Chondrocyte (in vitro differentiated cells): ENCODE data around the gene TMEM255B. TPM values are rescaled to one million over a fixed set of nuclear protein-coding genes. Genes with fewer than 3 reads are reported as not detected.

Source experiments
- DNase-seq: peaks from one replicate; pipeline ENCODE4 v3.0.0; 2021; ENCODE audit warnings: mixed read lengths, low spot score
- H3K27ac Mint-ChIP-seq: one replicate; pipeline ENCODE4 v1.8.0; 2021; ENCODE audit warnings: mild to moderate bottlenecking, moderate library complexity, mixed read lengths; ENCODE audit not compliant: unreplicated experiment
- H3K27me3 Mint-ChIP-seq: 2 replicates; pipeline ENCODE4 v1.8.0; 2021; ENCODE audit warnings: low read depth, mixed read lengths
- H3K36me3 Mint-ChIP-seq: 2 replicates; pipeline ENCODE4 v1.8.0; 2021; ENCODE audit warnings: low read depth, mixed read lengths
- H3K4me1 Mint-ChIP-seq: 2 replicates; pipeline ENCODE4 v1.8.0; 2021; ENCODE audit warnings: low read depth, mild to moderate bottlenecking, mixed read lengths
- H3K4me3 Mint-ChIP-seq: one replicate; pipeline ENCODE4 v1.8.0; 2021; ENCODE audit warnings: mild to moderate bottlenecking, moderate library complexity, mixed read lengths; ENCODE audit not compliant: unreplicated experiment
- H3K9me3 Mint-ChIP-seq: 2 replicates; pipeline ENCODE4 v1.8.0; 2021; ENCODE audit warnings: low read depth, mixed read lengths
- total RNA-seq: library from RNA; stranded (reverse); gene quantifications from 3 replicates; pipeline ENCODE4 v1.2.1, GENCODE V29; 2021
- TF ChIP-seq, protein P1 (sequence below): fragments of 200-600 bp; sonication (generic); IDR thresholded peaks from 2 replicates; pipeline ENCODE4 v1.5.0; 2021; ENCODE audit warnings: antibody characterized with exemption, mild to moderate bottlenecking, moderate library complexity

Gene TMEM255B
- total RNA-seq, 1 donor from 2014 or later, result 5.2 TPM

DNA sequence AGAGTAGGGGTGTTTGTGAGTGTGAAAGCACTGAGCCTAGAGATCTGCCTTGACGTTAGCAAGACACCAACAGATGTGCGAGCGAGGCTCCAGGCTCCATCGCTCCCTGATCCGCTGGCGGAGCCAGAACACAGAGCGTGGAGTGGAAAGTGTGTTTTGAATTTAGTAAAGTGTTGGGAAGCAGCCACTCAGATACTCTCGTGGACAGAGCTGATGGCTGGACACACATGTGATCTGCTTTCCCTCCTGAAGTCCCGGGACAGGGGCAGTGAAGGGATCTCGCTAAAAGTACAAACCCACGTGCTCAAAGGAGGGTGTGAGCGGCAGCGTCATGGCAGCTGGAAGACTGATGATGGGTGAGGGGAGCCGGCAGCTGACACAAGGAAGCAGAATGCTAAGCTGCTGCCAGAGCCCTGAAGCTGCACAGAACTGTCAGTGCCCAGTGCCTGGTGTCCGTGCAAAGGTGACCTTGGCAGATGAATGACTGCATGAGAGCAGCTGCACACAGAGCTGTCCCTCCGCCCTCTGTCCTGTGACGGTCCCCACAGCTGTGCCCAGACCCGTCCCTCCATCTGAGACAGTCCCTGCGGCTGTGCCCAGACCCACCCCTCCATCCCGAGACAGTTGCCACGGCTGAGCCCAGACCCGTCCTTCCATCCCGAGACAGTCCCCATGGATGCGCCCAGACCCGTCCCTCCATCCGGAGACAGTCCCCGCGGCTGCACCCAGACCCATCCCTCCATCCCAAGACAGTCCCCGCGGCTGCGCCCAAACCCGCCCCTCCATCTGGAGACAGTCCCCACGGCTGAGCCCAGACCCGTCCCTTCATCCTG, 29.6 kb upstream of the TMEM255B start:
- Mint-ChIP-seq H3K27me3 (peaks cover 2% of the 10 kb centered on the region), H3K4me3 (no peak overlapping the region), H3K4me1 (peaks cover 3% of the 10 kb centered on the region), H3K36me3 (no peaks in the 10 kb centered on the region), H3K9me3 (no peaks in the 10 kb centered on the region), H3K27ac (no peak overlapping the region)
- DNase-seq, result peak; percentile 79
- TF ChIP-seq, protein P1, sequence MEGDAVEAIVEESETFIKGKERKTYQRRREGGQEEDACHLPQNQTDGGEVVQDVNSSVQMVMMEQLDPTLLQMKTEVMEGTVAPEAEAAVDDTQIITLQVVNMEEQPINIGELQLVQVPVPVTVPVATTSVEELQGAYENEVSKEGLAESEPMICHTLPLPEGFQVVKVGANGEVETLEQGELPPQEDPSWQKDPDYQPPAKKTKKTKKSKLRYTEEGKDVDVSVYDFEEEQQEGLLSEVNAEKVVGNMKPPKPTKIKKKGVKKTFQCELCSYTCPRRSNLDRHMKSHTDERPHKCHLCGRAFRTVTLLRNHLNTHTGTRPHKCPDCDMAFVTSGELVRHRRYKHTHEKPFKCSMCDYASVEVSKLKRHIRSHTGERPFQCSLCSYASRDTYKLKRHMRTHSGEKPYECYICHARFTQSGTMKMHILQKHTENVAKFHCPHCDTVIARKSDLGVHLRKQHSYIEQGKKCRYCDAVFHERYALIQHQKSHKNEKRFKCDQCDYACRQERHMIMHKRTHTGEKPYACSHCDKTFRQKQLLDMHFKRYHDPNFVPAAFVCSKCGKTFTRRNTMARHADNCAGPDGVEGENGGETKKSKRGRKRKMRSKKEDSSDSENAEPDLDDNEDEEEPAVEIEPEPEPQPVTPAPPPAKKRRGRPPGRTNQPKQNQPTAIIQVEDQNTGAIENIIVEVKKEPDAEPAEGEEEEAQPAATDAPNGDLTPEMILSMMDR, result no peak

DNA sequence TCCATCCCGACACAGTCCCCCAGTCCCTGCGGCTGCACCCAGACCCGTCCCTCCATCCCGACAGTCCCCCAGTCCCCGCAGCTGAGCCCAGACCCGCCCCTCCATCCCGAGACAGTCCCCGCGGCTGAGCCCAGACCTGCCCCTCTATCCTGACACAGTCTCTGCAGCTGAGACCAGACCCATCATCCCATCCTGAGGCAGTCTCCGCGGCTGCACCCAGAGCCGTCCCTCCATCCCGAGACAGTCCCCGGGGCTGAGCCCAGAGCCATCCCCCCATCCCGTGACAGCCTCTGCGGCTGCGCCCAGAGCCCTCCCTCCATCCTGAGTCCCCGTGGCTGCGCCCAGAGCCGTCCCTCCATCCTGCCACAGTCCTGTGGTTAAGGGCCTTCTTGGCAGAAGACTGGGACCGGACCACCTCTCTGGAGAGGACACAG, 28.8 kb upstream of the TMEM255B start:
- DNase-seq, result peak; percentile 77
- Mint-ChIP-seq H3K9me3 (no peaks in the 10 kb centered on the region), H3K27ac (no peak overlapping the region), H3K4me1 (no peaks in the 10 kb centered on the region), H3K36me3 (no peaks in the 10 kb centered on the region), H3K4me3 (no peak overlapping the region), H3K27me3 (peaks cover 2% of the 10 kb centered on the region)
- TF ChIP-seq, protein P1, result no peak

DNA sequence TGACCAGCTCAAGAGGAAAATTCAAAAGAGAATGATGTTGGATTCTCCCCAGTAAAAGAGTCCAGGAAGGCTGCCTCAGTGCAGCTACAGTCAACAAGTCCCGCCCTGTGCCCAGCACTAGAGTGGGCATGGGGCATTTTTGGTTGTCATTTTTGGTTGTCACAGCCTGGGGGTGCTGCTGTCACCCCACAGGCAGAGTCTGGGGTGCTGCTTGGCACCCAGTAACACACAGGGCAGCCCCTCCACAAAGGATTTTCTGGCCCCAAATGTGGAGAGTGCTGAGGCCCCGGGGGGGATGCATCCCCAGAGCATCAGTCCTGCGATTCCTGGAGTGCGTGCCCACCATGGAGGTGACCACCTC, 28.2 kb upstream of the TMEM255B start:
- H3K27ac Mint-ChIP-seq, result no peak overlapping the region
- no peak for DNase-seq
- H3K4me3 Mint-ChIP-seq, result no peak overlapping the region
- no peaks in the 10 kb centered on the region for H3K4me1 Mint-ChIP-seq
- H3K27me3 Mint-ChIP-seq, result peaks cover 2% of the 10 kb centered on the region
- TF ChIP-seq, protein P1, result peak; percentile 28
- H3K9me3 Mint-ChIP-seq, result no peaks in the 10 kb centered on the region
- no peaks in the 10 kb centered on the region for H3K36me3 Mint-ChIP-seq

DNA sequence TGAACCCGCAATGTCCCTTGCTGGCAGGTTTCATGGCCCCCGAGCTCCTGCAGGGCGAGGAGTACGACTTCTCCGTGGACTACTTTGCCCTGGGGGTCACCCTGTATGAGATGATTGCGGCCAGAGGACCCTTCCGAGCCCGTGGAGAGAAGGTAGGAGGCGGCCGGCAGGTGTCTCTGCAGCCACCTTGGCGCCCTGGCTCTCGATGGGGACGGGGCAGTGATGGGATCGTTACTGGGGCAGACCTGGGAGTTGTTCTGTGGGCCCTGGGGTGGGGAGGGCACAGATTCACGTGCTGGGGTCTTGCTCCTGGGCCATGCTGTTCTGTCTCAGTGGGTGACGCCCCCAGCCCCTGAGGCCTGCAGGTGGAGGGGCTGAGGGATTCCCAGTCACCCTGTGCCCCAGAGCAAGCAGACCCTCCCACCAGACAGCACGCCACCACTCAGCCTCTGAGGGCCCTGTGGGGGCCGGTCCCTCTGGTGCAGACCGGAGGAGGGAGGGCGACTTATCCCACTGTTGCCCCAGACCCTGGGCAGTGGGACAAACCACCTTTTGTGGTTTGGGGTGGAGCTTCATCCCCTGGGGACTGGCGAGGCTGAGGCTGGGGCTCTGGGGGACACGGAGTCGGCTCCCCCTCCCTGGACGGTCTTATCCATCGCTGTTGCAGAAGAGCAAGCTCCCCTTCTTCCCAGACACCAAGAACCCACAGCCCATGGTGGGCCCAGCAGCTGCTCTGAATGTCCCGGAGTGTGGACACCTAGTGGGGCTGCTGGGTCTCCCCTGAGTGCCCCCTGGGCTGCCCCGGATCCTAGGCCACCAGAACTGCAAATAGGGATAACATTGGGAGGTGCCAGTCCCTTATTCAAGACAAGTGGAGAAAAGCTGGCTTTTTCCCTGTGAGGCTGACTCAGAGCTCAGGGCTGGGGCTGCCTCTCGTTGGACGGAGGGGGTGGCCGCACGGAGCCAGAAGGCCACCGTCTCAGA, 27.5 kb upstream of the TMEM255B start:
- TF ChIP-seq, protein P1, result no peak
- H3K4me1 Mint-ChIP-seq, result no peaks in the 10 kb centered on the region
- H3K4me3 Mint-ChIP-seq, result no peak overlapping the region
- peak; percentile 83 for DNase-seq
- H3K36me3 Mint-ChIP-seq, result no peaks in the 10 kb centered on the region
- no peak overlapping the region for H3K27ac Mint-ChIP-seq
- peaks cover 2% of the 10 kb centered on the region for H3K27me3 Mint-ChIP-seq
- no peaks in the 10 kb centered on the region for H3K9me3 Mint-ChIP-seq
